HG03521 (cell line): Measurements from ENCODE around the gene DYNC2LI1.

Experiments used
- ATAC-seq: cut with Tn5 transposase; IDR thresholded peaks from one replicate; pipeline ENCODE4 v1.9.1; 2021; ENCODE audit warnings: mild to moderate bottlenecking, moderate library complexity; ENCODE audit not compliant: unreplicated experiment

DYNC2LI1 gene

DNA sequence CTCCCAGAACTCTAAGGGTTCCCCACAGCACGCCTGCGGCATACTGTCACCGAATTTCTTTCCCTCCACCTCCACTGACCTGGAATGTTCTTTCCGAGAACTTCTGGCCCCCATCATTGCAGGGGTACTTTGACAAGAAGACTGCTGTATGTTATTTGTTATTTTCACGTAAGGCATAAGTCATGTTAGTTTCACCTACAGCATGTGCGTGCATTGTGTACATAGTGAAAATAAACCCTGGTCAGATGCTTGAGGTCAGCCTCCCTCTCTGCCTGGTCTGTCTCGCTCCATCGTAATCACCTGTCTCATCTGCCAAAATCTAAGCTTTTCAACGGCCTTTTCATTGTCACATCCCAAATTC lies 69.0 kb downstream of the DYNC2LI1 start:
- no peak for ATAC-seq

DNA sequence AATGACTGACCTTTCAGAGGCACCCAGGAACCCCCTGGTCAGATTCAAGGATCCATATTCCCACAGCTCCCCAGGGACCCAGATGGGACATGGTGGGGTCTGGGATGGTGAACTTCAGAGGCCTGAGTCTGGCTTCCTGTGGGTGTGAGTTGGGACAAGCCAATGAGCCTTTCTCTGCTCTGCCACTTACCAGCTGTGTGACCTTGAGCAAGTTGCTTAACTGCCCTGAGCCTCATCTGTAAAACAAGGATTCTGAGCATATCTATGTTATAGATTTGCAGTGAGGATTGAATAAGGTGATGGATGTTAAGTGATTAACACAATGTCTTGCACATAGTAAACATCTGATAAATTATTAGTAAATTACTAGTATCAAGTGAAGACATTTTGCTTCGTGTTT lies 71.3 kb downstream of the DYNC2LI1 start:
- no peak for ATAC-seq

DNA sequence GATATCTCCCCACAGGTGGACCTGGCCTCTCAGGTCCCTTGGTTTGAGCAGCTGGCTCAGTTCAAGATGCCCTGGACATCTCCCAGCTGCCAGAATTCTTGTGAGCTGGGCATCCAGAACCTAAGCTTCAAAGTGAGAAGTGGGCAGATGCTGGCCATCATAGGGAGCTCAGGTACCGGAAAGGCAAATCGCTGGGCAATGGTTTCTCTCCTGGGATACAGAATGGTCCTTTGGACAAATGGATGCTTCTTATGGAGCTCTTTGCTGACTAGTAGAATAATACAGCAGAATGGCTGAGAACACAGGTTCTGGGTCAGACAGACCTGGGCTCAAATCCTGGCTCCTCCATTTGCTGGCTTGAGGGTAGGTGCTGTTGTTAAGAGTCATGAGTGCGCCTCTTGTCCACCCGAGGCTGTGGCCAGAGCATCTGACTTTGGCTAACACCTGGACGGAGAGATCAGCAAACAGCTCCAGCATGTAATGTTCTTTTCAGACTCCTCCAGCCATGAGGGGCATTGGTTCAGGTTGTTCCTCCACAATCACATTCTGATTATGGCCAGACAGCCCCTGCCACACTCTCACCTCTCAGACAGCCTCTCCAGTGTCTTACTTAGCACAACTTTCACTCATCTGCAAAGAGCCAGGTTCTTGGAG lies 72.4 kb downstream of the DYNC2LI1 start:
- ATAC-seq = no peak

DNA sequence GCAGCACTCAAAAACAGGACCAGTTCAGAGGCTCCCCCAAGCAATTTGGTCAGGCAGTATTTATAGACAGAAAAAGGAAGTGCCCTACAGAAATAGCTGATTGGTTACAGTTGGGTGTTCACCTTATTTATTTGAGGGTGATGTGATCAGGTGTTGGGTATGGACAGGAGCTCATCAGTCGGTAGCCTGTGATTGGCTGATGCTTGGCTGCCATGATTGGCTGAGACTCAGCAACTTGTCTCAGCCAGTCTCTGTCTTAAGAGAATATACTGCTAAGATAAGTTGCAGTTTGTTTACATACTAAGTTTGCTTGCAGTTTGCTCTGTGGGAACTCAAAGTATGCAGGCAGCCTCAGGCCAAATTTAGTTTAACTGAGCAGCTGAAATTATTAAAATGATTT lies 74.4 kb downstream of the DYNC2LI1 start:
- ATAC-seq = no peak

DNA sequence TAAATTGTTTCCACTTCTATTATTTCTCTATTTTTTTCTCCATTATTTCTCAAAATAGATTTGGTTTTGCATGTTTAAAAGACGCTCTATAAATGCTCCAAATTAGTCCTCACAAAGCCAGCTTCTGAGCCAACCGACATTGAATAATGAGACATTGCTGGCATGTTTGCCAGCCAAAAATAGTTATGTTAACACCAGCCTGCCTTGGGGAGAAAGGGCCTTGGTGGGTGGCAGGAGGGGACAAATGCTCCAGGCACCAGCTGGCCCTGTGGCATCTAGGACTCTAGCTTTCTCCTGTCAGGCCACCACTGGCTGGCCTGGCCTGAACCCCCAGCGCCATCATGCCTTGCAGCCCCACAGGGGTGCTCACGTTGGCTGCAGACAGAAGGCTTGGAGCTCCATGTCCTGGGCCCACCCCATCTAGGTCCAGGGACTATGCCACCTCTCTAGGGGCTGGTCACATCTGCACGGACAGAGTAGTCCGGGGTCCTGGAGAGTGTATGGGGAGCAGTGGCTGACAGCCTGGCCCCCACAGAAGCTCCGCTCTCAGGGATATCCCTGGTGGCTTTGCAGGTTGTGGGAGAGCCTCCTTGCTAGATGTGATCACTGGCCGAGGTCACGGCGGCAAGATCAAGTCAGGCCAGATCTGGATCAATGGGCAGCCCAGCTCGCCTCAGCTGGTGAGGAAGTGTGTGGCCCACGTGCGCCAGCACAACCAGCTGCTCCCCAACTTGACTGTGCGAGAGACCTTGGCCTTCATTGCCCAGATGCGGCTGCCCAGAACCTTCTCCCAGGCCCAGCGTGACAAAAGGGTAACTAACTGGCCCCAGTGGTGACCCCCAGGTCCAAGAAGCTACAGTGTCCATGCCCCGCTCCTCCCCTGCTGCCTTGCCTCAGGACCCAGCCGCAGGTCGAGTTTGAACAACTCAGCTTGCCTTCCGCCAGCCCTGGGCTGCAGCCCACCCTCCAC lies 77.5 kb downstream of the DYNC2LI1 start:
- ATAC-seq = no peak

DNA sequence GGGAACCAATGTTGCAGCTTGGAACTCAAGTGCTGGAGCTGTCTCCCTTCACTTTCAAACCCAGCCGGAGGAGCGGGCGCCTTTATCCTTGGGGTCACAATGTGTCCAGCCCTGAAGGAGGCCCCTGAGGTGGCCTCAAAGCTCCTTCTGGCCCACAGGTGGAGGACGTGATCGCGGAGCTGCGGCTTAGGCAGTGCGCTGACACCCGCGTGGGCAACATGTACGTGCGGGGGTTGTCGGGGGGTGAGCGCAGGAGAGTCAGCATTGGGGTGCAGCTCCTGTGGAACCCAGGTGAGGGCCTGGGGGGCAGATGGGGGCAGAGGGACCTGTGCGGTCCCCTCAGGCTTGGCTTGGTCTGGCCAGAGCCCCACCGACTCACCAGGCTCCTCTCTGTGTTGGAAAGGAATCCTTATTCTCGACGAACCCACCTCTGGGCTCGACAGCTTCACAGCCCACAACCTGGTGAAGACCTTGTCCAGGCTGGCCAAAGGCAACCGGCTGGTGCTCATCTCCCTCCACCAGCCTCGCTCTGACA lies 78.4 kb downstream of the DYNC2LI1 start:
- ATAC-seq = no peak

DNA sequence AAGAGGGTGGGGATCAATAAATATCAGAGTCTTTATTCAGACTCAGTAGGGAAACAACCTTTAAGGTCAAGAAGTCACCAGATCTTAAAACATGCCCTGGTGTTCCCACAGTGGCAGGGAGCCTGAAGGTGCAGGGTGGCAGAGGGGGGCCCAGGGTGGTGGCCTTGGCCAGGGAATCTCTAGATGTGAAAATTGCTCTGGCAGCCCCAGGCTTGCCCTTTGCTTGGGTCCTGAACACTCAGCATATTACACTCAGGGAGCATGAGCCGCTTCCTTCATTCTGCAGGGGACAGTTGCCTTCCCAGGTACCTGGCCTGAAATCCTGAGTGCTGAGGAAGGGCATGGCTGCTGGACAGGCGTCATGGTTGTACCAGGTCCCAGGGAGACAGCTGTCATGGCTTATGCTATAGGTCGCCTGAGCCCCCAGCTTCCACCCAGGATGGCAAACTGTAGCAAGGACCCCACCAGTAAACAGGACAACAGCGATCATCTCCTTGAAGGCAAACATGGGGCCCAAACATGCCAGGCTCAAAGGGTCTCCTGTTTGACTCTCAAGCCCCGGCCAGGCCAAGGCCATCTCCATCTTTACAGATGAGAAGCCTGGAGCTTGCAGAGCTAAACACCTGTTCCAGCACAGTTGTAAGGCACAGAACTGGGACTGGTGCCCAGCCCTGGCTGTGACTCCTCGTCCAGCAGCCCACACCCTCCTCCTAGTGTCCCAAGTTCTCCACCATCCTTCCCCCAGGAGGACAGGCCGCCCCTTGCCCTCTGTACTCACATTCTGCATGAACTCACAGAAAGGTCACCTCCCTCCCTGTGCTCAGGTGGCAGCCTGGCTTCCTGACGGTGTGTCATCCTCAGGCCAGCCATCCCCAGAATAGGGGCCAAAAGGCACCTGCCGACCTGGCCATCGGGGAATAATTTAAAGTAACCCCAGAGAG lies 79.6 kb downstream of the DYNC2LI1 start:
- no peak for ATAC-seq

DNA sequence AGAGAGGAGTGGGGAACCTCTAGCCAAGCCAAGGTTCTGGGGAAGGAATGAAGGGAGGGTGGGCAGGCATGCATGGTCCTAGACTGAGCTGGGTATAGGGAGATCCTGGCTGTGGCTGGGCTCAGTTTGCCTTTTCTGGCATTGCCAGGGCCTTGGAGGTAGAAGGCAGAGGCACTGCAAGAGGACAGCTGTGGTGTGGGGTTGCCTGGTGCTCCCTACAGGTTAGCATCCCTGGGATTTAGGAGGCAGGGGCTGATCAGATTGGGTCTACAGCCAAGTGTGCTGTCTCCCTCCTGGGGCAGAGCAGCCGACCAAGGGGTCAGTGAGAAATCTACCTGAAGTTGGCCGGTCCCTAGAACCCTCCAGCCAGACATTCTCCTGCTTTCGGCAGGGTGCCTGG lies 80.8 kb downstream of the DYNC2LI1 start:
- no peak for ATAC-seq

DNA sequence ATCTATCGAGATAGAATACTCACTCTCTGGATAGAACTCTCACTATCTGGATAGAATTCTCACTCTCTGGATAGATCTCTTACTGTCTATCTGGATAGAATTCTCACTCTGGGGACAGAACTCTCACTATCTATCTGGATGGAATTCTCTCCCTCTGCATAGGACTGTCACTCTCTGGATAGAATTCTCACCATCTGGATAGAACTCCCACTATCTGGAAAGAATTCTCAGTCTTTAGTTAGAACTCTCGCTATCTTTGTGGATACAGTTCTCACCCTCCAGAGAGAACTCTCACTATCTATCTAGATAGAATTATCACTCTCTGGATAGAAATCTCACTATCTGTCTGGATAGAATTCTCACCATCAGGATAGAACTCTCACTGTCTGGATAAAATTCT lies 81.5 kb downstream of the DYNC2LI1 start:
- ATAC-seq = no peak
